ENCODE measurements around the gene PRDM16.

- no peak for TF ChIP-seq BACH2 (CRISPR knock-in tag; IDR thresholded peaks at IDR 0.05; ENCODE audit: borderline replicate concordance)
- no peak for TF ChIP-seq POU6F1 (CRISPR knock-in tag; IDR thresholded peaks at IDR 0.05; ENCODE audit: borderline replicate concordance, low read depth)
- TF ChIP-seq CREB5 (CRISPR knock-in tag; IDR thresholded peaks at IDR 0.05; ENCODE audit: low read depth) = no peak
- no peak for TF ChIP-seq ARNTL (CRISPR knock-in tag; IDR thresholded peaks at IDR 0.05; ENCODE audit: borderline replicate concordance, low read depth)
- TF ChIP-seq ZFP3 (CRISPR knock-in tag; IDR thresholded peaks at IDR 0.05) = no peak
- no peak for TF ChIP-seq ESRRG (CRISPR knock-in tag; IDR thresholded peaks at IDR 0.05)
- no peak for TF ChIP-seq ZNF565 (CRISPR knock-in tag; conservative IDR thresholded peaks at IDR 0.05; ENCODE audit: low read depth)
Measured at GRCh38 chr1:3217979-3218679, 149.1 kb downstream of the PRDM16 start.
